Esophagus muscularis mucosa (tissue), 4 donors: ENCODE data around the gene RPS21.

Source experiments
- EP300 ChIP-seq: sonication (generic); formaldehyde crosslinking; IDR thresholded peaks from one replicate; pipeline ENCODE4 v1.6.1; 2017; ENCODE audit warnings: antibody characterized with exemption
- POLR2A ChIP-seq: fragments of 450-650 bp; IDR thresholded peaks from one replicate; pipeline ENCODE4 v1.6.1; 2017; ENCODE audit warnings: antibody characterized with exemption, moderate library complexity, mild to moderate bottlenecking, low read depth
- POLR2AphosphoS5 ChIP-seq, 2 donors: sonication (generic); formaldehyde crosslinking; IDR thresholded peaks; one replicate each; pipeline ENCODE4 v1.6.1; 2017; ENCODE audit warnings: antibody characterized with exemption in 2 of 2
- TF ChIP-seq, protein P1 (sequence below), 3 experiments: fragments of 200-600 bp in 2 of 3; fragments of 450-650 bp in 1 of 3; sonication (generic) in 2 of 3; IDR thresholded peaks; one replicate each; pipeline ENCODE4 v1.5.1; 2017 to 2019; ENCODE audit warnings: antibody characterized with exemption in 3 of 3, mild to moderate bottlenecking in 2 of 3, moderate library complexity in 1 of 3

DNA sequence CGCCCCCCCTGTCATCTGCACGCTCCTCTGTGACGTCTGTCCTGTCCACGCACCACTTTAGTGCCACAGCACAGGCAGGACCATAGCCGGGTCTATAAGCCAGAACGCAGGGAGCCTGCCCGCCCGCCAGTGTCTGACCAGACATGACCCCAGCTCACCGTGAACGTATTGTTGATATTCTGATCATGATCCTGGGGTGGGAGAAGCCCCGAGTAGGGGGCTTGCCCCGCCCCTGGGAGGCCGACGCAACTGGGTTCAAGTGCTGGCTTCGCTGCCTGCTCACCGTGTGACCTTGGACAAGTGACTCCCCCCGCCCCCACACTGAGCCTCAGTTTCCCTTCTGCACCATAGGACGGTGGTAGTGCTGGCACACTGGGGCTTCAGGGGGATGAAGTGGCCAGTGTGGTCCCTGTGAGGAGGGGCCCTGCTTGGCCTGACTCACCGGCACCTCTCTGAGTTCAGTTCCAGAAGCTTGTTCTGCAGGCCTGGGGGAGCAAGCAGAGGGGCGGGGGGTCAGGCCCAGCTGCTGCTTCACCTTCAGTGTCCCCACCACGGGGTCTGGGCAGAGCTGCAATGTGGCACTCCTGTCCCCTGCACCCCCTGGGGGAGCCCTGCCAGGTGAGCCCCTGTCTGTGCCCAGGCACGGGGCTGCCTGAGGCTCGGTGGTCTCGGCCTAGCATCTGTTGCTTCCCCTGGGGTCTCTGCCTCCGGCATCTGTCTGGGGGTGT is 31.2 kb downstream of the RPS21 start:
- TF ChIP-seq, protein P1, sequence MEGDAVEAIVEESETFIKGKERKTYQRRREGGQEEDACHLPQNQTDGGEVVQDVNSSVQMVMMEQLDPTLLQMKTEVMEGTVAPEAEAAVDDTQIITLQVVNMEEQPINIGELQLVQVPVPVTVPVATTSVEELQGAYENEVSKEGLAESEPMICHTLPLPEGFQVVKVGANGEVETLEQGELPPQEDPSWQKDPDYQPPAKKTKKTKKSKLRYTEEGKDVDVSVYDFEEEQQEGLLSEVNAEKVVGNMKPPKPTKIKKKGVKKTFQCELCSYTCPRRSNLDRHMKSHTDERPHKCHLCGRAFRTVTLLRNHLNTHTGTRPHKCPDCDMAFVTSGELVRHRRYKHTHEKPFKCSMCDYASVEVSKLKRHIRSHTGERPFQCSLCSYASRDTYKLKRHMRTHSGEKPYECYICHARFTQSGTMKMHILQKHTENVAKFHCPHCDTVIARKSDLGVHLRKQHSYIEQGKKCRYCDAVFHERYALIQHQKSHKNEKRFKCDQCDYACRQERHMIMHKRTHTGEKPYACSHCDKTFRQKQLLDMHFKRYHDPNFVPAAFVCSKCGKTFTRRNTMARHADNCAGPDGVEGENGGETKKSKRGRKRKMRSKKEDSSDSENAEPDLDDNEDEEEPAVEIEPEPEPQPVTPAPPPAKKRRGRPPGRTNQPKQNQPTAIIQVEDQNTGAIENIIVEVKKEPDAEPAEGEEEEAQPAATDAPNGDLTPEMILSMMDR (IDR thresholded peaks at IDR 0.05) = no peak
- TF ChIP-seq POLR2AphosphoS5 (IDR thresholded peaks at IDR 0.05) (no peak), POLR2A (no peak), EP300 (no peak)
